ENCODE results near the gene EME2.

- TF ChIP-seq RAD21 (conservative IDR thresholded peaks at IDR 0.05) (no peak), EZH2 (IDR thresholded peaks at IDR 0.05; ENCODE audit: borderline replicate concordance, insufficient read depth, low read length, poor library complexity, severe bottlenecking) (no peak), REST (IDR thresholded peaks at IDR 0.05; ENCODE audit: borderline replicate concordance) (no peak), CTCF (IDR thresholded peaks at IDR 0.05; ENCODE audit: poor library complexity, severe bottlenecking) (no peak)
These were observed 36.1 kb downstream of the EME2 start for GRCh38 chr16:1808691-1809090.
